GM11168 (cell line): ENCODE results near the gene DYNLRB1.

Source experiments
- in situ Hi-C: fragments of 300-500 bp; cut with MboI; formaldehyde crosslinking; loops from one replicate; pipeline ENCODE4 v1.12.0; 2022; ENCODE audit warnings: low sequenced_read_pairs; ENCODE audit not compliant: unreplicated experiment

Gene DYNLRB1

DNA sequence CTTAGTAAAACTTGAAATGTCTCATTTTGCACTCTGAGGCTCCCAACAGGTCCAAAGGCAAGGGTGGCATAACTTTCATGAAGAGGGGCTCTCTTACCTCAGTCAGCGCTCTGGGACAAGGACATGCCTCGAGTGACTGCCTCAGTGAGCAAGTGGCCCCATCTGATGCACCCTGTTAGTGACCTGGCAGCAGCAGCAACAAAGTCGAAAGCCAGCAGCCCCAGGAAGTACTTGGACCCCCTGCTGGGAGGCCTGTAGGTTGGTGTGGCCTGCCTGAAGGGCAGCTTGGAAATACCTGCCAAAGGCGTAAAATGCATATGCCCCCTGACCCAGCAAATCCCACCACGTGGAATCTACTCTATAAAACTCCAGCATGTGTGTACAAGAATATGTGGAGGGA lies 55.5 kb downstream of the DYNLRB1 start:
- in situ Hi-C loops, result no loop called here

DNA sequence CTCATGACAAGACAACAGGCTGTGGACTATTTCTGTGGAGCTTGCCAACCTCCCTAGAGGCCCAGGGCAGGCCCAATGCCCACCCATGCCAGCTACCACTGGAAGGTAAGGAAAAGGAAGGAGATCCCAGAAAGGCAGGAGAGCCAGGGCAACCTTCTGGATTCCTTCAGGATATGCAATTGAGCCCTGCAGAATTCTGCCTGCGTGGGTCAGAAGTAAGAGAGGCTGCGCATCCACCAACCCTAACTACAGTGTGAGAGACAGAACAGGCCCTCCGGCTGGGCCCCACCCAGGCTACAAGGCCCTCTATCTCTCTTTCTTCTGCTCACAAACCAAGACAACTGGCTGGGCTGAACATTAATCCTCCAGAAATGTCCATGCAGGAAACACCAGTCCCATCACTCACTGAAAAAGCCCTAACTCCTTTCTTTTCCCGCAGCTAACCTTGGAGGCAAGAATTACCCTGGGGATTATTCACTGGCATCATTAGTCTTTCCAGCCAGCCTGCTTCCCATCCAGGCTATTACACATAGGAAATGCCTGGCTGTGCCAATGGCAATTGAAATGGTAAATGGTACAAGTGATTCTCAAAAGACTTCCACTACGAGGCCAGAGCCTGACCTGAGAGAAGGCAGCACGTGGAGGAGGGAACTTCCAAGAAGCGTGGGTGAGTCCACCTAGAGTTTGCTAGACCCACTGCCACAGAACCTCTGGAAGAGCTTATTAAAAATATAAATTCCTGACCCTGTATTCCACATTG lies 57.5 kb downstream of the DYNLRB1 start:
- in situ Hi-C loops, result no loop called here

- in situ Hi-C loops, result no loop called here
Measured at GRCh38 chr20:34574426-34574825, 58.2 kb downstream of the DYNLRB1 start.

GRCh38 chr20:34574861-34575260 lies 58.6 kb downstream of the DYNLRB1 start:
- in situ Hi-C loops, result no loop called here

DNA sequence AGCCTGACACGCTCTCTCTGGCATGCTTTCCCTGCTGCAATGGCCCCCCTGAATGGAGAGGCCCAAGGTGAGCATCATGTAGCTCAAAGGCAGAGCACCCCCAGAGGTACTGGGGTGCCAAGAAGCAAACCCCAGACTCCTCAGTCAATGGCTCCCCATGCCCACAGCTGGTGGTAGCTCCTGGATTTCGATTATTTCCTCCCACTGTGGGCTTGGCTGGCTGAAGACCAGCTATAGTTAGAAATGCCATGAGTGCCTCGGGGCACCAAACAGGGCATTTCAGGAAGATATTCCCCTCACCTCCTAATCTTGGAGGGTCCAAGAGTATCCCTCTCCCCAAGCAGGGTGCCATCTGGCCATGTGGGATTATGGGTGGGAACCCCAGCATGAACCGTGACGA lies 59.0 kb downstream of the DYNLRB1 start:
- in situ Hi-C loops, result no loop called here

DNA sequence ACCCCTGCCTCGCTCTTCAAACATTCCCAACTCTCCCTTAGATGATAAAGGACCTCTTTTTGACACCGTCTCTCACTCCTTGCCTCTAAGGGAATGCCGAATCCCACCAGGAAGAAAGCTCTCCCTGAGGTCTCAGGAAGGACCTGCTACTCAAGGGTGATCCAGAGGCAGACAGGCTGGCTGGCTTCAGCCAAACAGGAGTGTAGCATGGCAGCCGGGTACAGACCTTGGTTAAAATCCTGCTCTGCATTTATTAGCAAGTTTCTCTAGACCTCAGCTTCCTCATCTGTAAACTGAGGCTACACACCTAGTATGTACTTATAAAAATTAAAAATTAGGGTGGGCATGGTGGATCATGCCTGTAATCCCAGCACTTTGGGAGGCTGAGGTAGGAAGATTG lies 59.5 kb downstream of the DYNLRB1 start:
- in situ Hi-C loops, result no loop called here

DNA sequence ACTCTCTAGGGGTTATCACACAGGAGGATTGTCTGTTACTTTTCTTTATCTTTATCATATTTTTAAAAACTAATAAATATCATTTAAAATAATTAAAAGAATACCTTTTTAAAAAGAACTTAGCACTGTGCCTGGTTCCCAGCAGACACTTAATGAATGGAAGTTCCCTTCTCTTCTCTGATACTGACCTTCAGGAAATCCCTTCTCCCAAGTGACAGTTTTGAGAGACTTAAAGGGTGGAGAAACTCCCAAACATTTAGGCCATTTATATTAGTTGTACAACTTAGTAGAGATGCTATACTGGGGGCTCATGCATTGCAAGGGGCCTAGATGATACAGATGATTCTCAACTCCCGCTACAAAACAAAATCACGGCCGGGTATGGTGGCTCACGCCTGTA lies 60.8 kb downstream of the DYNLRB1 start:
- in situ Hi-C loops, result no loop called here

DNA sequence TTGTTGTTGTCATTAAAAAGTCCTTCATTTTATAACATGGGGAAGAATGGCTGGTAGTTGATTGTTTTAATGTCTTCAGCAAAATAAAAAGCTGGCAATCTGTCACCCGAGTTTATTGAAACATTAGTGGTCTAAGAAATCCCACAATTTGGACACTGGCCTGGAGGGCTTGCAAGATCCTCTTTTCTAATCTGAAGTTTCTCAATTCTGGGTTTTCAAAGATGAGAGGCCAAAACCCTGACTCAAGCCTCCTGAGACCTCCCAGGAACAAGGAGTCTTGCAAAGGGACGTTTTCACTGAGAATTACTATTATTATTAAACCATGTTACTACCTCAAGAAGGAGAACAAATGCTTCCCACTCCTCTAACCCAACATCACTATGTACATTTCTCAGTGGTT lies 61.8 kb downstream of the DYNLRB1 start:
- in situ Hi-C loops, result no loop called here

DNA sequence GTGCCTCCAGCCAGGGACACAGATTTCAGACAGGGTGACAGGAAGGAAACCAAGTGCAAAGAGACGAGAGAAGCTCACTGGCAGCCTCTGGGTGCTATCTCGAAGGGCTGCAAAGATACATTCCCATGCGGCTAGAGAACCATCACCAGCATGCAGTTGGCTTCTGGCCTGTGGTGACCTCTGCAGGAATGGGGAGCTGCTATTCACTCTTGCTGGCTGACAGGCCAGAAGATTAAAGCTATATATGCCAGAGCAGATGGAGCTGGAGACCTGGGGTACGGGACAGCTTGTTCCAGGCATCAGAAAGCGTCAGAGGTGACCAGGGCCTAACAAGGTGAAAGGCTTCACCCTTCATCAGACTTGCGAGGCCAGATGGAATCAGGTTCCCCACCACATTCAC lies 62.3 kb downstream of the DYNLRB1 start:
- in situ Hi-C loops, result no loop called here

DNA sequence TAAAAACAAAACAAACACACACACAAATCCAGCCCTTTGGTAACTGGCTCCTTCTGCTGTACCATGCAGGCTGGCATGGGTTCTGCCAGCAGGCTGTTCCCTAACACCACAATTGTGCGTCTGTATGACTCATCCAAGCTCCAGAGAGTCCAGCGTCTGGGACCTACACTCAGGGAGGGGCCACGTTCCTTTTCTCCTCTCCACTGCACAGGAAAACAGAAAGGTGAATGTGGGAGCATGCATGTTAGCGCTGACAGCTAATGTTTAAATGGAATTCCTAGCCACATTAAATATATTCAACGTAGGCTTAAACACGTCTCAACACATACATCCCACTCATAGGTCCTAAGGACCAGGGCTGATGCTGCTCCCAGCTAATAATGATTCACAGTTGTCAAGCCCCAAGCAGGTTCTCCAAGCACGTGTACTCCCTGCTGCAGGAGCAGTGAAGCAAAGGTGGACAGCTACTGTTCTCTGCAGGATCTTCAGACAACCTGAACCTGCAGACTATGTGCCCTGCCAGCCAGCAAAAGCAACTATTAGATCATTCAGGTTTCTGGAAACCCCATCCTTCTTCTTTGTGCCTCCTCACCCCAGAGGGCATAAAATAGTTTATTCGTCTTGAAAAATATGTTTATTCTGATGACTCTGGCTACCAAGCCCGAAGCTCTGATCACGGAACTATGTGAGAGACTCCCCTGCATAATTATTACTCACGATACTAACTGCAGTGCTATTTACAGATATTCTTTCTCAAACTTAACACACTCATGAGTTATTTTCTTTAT lies 63.2 kb downstream of the DYNLRB1 start:
- in situ Hi-C loops, result no loop called here

GRCh38 chr20:34579979-34580940 lies 64.0 kb downstream of the DYNLRB1 start:
- in situ Hi-C loops, result no loop called here

- in situ Hi-C loops, result no loop called here
Measured at GRCh38 chr20:34581341-34582184, 65.3 kb downstream of the DYNLRB1 start.

DNA sequence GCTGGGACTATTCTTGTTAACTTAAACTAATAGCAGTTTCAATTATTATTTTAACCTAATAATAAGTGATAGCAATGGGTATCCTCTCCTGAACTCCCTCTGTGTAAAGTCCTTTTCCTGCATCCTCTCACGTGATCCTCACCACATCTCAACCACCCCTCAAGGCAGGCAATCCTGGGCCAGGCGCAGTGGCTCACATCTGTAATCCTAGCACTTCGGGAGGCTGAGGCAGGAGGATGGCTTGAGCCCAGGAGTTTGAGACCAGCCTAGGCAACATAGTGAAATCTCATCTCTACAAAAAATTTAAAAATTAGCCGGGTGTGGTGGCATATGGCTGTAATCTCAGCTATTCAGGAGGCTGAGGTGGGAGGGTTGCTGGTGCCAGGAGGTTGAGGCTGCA lies 66.0 kb downstream of the DYNLRB1 start:
- in situ Hi-C loops, result no loop called here

GRCh38 chr20:34582911-34583310 lies 66.7 kb downstream of the DYNLRB1 start:
- in situ Hi-C loops, result no loop called here

DNA sequence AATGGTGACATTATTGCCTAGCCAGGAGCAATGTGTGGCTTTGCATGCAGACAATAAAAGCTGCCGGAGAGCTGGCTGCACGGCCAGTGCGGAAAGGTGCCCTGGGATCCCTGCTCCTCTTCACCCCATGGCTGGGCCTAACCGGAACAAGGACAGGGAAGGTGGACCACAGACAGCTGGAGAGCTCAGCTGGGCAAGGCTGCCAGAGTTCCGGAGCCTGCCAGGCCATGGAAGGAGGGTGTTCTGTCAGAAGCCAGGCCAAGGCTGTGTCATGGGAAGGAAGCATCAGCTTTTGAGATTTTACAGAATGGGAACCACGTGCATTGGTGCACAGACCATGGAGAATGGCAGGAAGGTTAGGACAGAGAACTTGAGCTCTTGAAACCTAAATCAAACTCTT lies 67.3 kb downstream of the DYNLRB1 start:
- in situ Hi-C loops, result no loop called here

DNA sequence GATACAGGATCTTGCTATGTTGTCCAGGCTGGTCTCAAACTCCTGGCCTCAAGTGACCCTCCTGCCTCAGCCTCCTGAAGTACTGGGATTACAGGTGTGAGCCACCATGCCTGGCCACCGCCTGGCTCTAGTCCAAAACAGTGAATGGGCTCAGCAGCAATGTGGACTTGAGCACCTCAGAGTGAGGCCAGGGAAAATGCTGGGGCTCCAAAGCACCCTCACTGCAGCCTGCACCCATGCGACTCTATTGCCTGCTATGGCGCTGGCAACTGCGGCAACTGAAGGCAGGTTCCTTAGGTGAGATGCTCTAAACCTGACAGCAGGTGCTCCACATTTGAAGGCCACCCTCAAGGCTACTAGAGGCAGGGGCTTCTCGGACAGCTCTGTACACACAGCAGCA lies 68.8 kb downstream of the DYNLRB1 start:
- in situ Hi-C loops, result no loop called here

DNA sequence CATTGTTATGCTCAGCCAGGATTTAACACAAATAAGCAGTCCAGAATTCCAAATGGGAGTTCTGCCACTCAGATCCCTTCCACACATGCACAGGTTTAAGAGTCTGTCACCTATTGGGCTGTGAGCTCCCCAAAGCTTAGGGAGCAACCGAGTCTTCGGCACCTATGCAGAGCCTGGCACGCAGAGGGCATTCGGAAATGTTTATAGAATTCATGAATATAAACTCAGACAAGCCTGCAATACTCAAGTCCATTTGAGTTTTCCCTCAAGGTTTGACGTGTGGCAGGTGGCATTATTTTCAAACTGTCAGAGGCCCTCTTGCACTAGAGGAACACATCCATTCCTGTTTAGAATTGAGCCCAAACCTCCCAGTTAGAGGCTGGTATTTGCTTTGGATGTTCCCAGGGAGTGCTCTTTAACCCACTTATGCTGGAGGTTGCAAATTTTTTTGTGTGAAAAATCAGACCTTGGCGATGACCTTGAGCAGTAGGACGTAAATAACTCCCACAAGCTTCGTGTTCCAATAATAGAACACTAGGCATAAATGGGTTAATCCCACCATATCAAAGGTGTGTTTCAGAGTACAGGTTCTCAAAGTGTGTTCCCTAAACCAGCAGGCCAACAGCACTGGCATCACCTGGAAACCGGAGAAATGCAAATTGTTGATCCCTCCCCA lies 70.4 kb downstream of the DYNLRB1 start:
- in situ Hi-C loops, result no loop called here
